B cell (primary cell): ENCODE measurements around the gene FAM177A1.
"Not testable (repeated sequence)": the region's sequence is repeated elsewhere in the genome, so short reads cannot be mapped to it uniquely, and the experiment has no call there.

Experiments
- CTCF ChIP-seq: fragments of 200-600 bp; IDR thresholded peaks from one replicate; pipeline ENCODE4 v1.8.0; 2022; ENCODE audit warnings: antibody characterized with exemption, mild to moderate bottlenecking
- EZH2 ChIP-seq: IDR thresholded peaks from 2 replicates; pipeline ENCODE4 v1.6.1; 2012; ENCODE audit warnings: borderline replicate concordance, low read depth, mild to moderate bottlenecking, moderate library complexity, low read length; ENCODE audit not compliant: insufficient read depth, poor library complexity, severe bottlenecking

GRCh38 chr14:35061113-35061791 is 15.2 kb downstream of the FAM177A1 start:
- TF ChIP-seq CTCF, EZH2: not testable (repeated sequence)
